GM19035 (cell line): ENCODE measurements around the gene FUBP3.

Source experiments
- ATAC-seq: cut with Tn5 transposase; IDR thresholded peaks from one replicate; pipeline ENCODE4 v1.9.1; 2021; ENCODE audit not compliant: unreplicated experiment

Gene FUBP3

GRCh38 chr9:130633336-130634190 lies 54.2 kb downstream of the FUBP3 start:
- ATAC-seq = no peak

GRCh38 chr9:130634191-130634768 lies 54.9 kb downstream of the FUBP3 start:
- ATAC-seq = no peak

GRCh38 chr9:130634801-130635200 lies 55.4 kb downstream of the FUBP3 start:
- ATAC-seq = no peak

GRCh38 chr9:130635306-130635705 lies 55.9 kb downstream of the FUBP3 start:
- no peak for ATAC-seq

GRCh38 chr9:130635721-130636647 lies 56.6 kb downstream of the FUBP3 start:
- ATAC-seq = no peak

- no peak for ATAC-seq
These were observed 57.3 kb downstream of the FUBP3 start for GRCh38 chr9:130636648-130637020.

- ATAC-seq = no peak
These were observed 59.1 kb downstream of the FUBP3 start for GRCh38 chr9:130638284-130639123.

- no peak for ATAC-seq
These were observed 59.9 kb downstream of the FUBP3 start for GRCh38 chr9:130639124-130639765.

GRCh38 chr9:130639866-130640555 lies 60.6 kb downstream of the FUBP3 start:
- ATAC-seq = no peak

GRCh38 chr9:130640681-130641080 lies 61.3 kb downstream of the FUBP3 start:
- no peak for ATAC-seq

- no peak for ATAC-seq
These were observed 63.5 kb downstream of the FUBP3 start for GRCh38 chr9:130642926-130643325.

- no peak for ATAC-seq
These were observed 71.8 kb downstream of the FUBP3 start for GRCh38 chr9:130651221-130651620.

- no peak for ATAC-seq
These were observed 72.4 kb downstream of the FUBP3 start for GRCh38 chr9:130651752-130652151.

GRCh38 chr9:130654879-130655278 lies 75.5 kb downstream of the FUBP3 start:
- ATAC-seq = no peak

GRCh38 chr9:130658893-130659698 lies 79.7 kb downstream of the FUBP3 start:
- no peak for ATAC-seq

GRCh38 chr9:130659699-130660248 lies 80.4 kb downstream of the FUBP3 start:
- ATAC-seq = no peak

- no peak for ATAC-seq
These were observed 80.9 kb downstream of the FUBP3 start for GRCh38 chr9:130660326-130660682.

GRCh38 chr9:130660683-130661450 lies 81.5 kb downstream of the FUBP3 start:
- ATAC-seq = no peak
